Stromal cell of bone marrow (primary cell): ENCODE results near the gene TMA7.
A peak's percentile ranks its signal among the peaks of the same experiment; 100 is the strongest.

ENCODE experiments used
- DNase-seq: peaks from one replicate; pipeline ENCODE4 v3.0.0-alpha.2; 2012; ENCODE audit warnings: low read depth

Gene TMA7

DNA sequence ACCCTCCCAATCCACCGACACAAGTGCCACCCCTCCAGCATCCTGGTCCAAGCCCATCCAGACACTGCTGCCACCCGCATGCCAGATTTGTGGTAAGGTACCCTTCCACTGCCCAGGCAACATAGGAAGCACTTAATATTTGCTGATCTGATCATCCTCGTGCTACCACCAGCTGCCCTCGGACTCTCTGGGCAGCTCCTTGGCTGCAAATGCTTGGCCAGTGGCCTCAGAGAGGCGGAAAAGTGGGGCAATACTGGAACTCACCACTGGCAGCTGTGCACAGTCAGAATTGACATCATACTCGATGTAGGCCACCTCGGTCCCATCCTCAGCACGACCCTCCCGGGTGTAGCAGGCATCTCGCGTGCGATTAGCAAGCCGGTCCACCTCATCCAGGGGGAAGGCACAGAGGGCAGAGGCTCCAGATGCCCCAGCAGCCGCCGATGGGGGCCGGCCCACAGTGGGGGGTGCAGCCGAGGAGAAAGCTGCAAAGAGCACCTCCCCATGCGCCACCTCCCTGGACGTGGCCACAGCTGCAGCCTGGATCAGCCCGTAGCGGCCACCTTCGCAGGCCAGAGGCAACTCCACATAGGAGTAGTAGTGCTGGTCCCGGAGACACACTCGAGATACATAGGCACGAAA is 16.7 kb upstream of the TMA7 start:
- DNase-seq: no peak

DNA sequence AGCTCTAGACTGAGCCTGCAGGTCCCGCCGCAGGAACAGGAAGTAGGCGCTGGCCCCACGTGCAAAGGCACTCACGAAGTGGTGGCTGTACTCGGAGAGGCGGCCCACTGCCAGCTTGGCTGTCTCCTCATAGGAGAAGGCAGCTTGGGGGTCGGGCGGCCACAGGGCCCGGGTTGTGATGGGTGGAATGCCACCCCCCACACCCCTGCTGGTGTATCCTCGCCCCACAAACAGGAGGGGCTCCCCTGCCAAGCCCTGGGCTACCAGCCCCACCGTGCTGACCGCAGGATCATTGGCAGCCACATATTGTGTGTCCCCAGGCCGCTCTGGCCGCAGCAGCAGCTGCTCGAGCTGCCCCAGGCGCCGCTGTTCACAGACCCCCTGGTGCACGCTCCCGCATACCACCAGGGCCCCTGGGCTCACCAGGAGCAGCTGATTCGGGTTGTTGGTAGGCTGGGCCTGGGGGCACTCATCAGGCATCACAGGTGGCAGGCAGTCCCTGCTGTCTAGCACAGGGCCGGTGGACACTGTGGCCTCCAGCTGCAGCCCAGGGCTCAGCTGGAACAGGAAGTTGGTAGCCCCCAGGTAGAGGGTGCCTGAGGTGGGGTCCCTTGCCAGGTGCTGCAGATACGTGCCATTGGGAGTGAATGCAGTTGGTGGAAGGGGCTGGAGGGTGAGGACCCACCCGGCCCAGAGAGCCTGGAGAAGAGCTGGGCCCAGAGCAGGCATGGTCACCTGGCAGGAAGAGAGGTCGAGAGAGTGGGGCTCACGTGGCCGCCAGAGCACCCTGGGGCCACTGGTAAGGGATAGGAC is 16.0 kb upstream of the TMA7 start:
- no peak for DNase-seq

- DNase-seq: no peak
These were observed 14.7 kb upstream of the TMA7 start for GRCh38 chr3:48425281-48425812.

DNA sequence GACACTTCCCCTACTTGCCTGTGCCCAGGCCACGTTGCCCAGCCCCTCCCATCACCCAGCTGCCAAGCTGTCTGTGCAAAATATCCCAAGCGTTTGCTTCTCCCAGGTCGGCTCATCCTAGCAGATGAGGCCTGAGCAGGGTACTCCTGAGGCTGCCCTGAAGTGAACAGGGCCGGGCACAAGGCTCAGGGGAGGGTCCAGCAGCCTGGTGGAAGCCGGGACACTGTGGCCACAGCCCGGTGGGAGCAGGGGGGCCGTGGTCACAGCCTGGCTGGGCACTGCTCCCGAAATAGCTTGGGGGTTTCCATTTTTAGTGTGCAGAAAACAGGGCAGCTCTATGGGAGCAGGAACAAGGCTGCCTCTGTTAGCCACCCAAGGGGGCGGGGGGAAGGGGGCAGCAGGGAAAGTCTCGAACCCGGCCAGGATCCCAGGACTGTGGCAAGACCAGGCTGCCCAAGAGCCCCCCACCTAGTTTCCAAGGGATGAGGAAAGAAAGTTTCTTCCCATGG is 13.6 kb upstream of the TMA7 start:
- DNase-seq: no peak

- no peak for DNase-seq
These were observed 13.0 kb upstream of the TMA7 start for GRCh38 chr3:48426944-48427629.

- no peak for DNase-seq
These were observed 12.5 kb upstream of the TMA7 start for GRCh38 chr3:48427630-48427962.

GRCh38 chr3:48428088-48428571 is 11.9 kb upstream of the TMA7 start:
- DNase-seq: no peak

- DNase-seq: no peak
These were observed 11.3 kb upstream of the TMA7 start for GRCh38 chr3:48428572-48429316.

GRCh38 chr3:48429317-48429959 is 10.6 kb upstream of the TMA7 start:
- no peak for DNase-seq

DNA sequence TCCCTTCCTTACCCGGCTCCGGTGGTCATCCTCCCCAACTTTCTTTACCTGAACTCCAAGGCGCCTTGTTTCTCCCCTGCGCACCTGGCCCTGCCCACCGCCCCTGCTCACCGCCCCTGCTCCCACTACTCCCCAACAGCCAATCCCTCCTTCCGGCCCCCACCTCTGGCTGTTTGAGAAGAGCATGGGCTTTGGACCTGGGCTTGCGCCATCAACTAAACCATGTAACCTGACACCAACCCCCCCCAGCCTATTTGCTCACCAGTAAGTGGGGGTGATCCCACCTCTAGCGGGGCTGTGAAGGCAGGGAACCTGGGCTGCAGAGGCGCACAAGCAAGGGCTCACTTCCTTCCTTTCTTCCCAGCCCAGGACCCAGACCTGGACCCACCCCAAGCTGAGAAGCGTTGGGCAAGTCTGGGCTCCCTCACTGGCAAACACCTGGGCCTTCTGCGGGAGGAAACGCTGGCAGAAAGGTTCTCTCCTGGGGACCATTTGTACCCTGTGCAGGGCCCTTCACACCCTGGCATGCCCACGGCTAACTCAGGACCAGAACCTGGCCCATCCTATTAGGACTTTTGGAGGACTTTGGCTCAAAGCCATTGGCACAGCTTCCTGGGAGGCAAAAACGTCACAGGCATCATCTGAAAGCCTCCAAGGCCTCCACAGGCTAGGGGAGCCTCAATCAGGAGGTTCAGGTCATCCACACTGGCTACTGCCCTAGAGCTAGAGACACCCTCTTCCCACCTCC is 9.9 kb upstream of the TMA7 start, which contains the start of gene PLXNB1:
Gene PLXNB1 (minus strand): TSS at position 127 of the 748 bp plus-strand sequence. CDS start 5,475 bp downstream, outside the sequence.
- DNase-seq: no peak

DNA sequence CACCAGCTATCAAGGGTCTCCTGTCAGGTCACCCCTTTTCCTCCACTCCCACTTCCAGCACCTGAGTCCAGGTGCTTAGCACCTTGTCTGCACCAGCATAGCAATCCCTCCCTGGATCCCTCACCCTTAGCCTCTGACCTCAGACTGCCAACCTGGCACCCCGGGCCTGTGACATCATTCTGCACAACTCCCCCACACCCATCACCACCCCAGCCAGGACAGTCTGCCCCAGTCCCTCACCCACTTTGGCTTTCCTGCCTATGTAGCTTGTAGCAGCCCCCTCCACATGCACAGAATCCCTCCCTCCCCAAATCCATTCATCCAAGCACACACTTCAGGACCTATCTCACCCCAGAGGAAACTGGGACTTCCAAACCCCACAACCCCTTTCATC is 9.4 kb upstream of the TMA7 start:
- DNase-seq: no peak

- no peak for DNase-seq
These were observed 8.6 kb upstream of the TMA7 start for GRCh38 chr3:48431224-48432029.

GRCh38 chr3:48432411-48433371 is 7.4 kb upstream of the TMA7 start:
- DNase-seq: no peak

GRCh38 chr3:48433472-48434118 is 6.5 kb upstream of the TMA7 start:
- DNase-seq: peak; percentile 33

DNA sequence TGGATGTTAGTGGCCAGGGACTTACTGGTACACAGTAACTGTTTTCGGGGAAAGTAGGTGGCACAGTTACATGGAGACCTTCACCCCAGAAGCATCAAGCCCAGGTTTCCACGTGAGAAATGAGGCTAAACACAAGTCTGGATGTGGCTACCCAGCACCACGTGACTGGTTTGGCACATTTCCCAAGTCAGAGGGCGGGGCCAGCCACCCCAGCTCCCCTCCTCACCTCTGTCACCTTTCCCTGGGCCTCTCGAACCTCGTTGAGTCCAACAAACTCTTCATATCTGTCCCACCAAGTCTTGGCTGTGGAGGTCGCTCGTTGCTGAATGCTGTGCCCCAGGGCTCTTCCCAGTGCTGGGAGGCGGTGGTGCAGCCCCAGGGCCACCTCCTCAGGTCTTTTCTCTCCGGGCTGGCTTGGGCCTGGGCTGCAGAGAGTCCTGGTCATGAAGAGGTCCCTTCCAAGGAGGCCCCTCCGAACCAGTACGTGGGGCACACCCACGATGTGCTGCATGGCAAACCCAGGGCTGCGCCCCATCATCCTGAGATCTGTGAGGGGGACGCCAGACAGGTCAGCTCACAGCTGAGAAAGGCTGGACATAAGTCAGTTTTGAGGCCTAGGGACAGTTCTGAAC is 5.3 kb upstream of the TMA7 start:
- DNase-seq: no peak

DNA sequence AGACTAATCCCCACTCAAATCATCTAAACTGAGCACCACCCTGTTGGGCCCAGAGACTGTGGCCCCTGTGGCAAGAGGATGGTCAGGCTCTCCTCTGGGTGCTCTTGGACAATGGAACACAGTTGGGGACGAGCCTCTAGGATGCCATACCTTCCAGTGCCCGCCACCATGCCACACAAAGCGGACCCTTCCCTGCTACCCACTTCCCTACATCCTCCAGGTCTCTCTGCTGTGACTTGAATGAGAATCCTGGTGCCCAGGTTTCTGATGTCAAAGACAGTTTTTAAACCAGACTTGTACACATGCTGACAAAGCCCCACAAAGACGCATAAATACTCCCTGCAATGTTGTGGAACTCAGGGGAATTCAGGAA is 4.8 kb upstream of the TMA7 start:
- no peak for DNase-seq

DNA sequence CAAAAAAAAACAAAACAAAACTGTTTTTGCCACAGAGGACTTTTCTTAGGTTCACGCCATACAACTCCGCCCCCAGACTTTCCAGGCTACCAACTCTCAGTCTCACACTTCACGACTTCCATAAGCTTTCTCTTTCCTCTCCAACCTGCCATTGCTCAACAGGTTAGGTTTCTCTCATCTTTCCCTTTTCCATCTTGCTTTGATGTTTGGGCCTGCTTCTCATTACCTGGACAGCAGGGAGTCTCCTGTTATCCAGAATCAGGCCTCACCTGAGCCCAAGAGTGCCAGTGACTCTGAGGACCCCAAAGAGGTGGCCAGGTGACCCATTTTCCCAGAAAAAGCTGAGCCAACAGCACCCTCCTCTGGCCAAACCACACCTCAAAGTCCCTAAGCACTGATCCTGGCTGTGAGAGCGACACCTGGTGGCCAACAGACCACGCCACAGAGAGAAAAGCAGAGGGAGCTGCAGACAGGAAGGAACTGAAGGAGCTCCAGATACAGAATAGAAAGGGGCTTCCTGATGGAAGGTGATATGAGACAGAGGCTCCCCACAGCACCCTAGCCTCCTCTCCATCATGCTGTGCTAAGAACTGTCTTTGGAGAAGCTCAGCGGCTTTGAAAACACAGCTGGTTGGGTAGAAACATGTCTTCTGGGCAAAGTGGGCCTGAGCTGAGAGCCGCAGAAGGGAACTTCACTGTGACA is 4.1 kb upstream of the TMA7 start:
- peak; percentile 62 for DNase-seq
